HCT116 (cell line): Measurements from ENCODE around the gene KLHDC7B. TPM values are rescaled to one million over a fixed set of nuclear protein-coding genes. Genes with fewer than 3 reads are reported as not detected.

Experiments
- ATAC-seq: fragments of 200-7000 bp; cut with Tn5 transposase; 2 replicates; pipeline ENCODE4 v1.9.1; 2020; ENCODE audit warnings: mild to moderate bottlenecking, moderate library complexity
- BruUV-seq: library from RNA; stranded (reverse); fragments of 400-500 nt; replicated peaks from 2 replicates; lab custom pipeline; 2021; lab: Mats Ljungman, UMichigan
- CTCF ChIA-PET: fragments of 300-600 bp; sonication (Branson Sonifier 250); formaldehyde crosslinking; loops from one replicate; lab custom pipeline; 2021; ENCODE audit warnings: antibody characterized with exemption; lab: Charles Lee
- POLR2A ChIA-PET: fragments of 300-600, 350-600 bp; sonication (Branson Sonifier 250); formaldehyde crosslinking; loops from one replicate; lab custom pipeline; 2021; ENCODE audit warnings: antibody characterized with exemption; lab: Charles Lee
- RAD21 ChIA-PET, 2 experiments: fragments of 300-600 bp; sonication (Branson Sonifier 250); formaldehyde crosslinking; loops; one replicate each; lab custom pipeline; 2023; ENCODE audit warnings: low total read pairs in 2 of 2; ENCODE audit not compliant: uncharacterized antibody in 2 of 2, unreplicated experiment in 2 of 2, low non-redundant PET in 1 of 2; lab: Charles Lee
- DNase-seq: peaks from one replicate; pipeline ENCODE4 v3.0.0-alpha.2; 2010; ENCODE audit warnings: low read depth, low spot score
- H2AFZ ChIP-seq: fragments of 200-600 bp; shearing (Covaris generic), sonication (generic); 2 replicates; pipeline ENCODE4 v1.6.1; 2017; ENCODE audit warnings: low read depth, mixed run types, mixed read lengths, antibody characterized with exemption, low read length; ENCODE audit not compliant: poor library complexity, severe bottlenecking
- H3K27ac ChIP-seq: 2 replicates; pipeline ENCODE4 v1.5.1; 2012; ENCODE audit warnings: low read depth, low read length
- H3K27me3 ChIP-seq: fragments of 200-600 bp; sonication (generic); 2 replicates; pipeline ENCODE4 v1.6.1; 2016; ENCODE audit warnings: mixed run types, low read length, mixed read lengths; ENCODE audit not compliant: insufficient read depth
- H3K36me3 ChIP-seq, 2 experiments: fragments of 200-500 bp in 1 of 2; fragments of 200-600 bp in 1 of 2; sonication (Bioruptor generic) in 1 of 2; sonication (generic) in 1 of 2; 2 replicates each; pipeline versions ENCODE4 v1.5.1 to v1.6.1; 2014 to 2016; ENCODE audit warnings: low read length in 2 of 2, inconsistent platforms in 1 of 2, mixed read lengths in 1 of 2, mixed run types in 1 of 2; ENCODE audit not compliant: insufficient read depth in 2 of 2, control insufficient read depth in 1 of 2
- H3K4me1 ChIP-seq, 2 experiments: fragments of 200-600 bp in 1 of 2; sonication (generic) in 1 of 2; 2 replicates each; pipeline versions ENCODE4 v1.5.1 to v1.6.1; 2012 to 2017; ENCODE audit warnings: low read length in 2 of 2, inconsistent platforms in 1 of 2, mild to moderate bottlenecking in 1 of 2, mixed read lengths in 1 of 2, mixed run types in 1 of 2, moderate library complexity in 1 of 2; ENCODE audit not compliant: insufficient read depth in 2 of 2, control insufficient read depth in 1 of 2
- H3K4me2 ChIP-seq: fragments of 200-600 bp; sonication (generic); 2 replicates; pipeline ENCODE4 v1.6.1; 2017; ENCODE audit warnings: mixed run types, low read length, mixed read lengths
- H3K4me3 ChIP-seq, 2 experiments: fragments of 200-600 bp in 1 of 2; sonication (generic) in 1 of 2; replicated peaks in 1 of 2; 2 replicates each; pipeline ENCODE4 v1.5.1; 2011 to 2016; ENCODE audit warnings: low read length in 2 of 2, control low read depth in 1 of 2, low read depth in 1 of 2, mild to moderate bottlenecking in 1 of 2, mixed read lengths in 1 of 2, mixed run types in 1 of 2
- H3K79me2 ChIP-seq: fragments of 200-600 bp; sonication (generic); 2 replicates; pipeline ENCODE4 v1.6.1; 2017; ENCODE audit warnings: mild to moderate bottlenecking, mixed run types, low read length, moderate library complexity, mixed read lengths; ENCODE audit not compliant: insufficient read depth
- H3K9ac ChIP-seq: fragments of 200-600 bp; sonication (generic); 2 replicates; pipeline ENCODE4 v1.6.1; 2016; ENCODE audit warnings: low read length, mixed read lengths
- H3K9me2 ChIP-seq: fragments of 200-600 bp; sonication (generic), shearing (Covaris generic); 2 replicates; pipeline ENCODE4 v1.6.1; 2017; ENCODE audit warnings: mixed run types, mild to moderate bottlenecking, moderate library complexity; ENCODE audit not compliant: insufficient read depth
- H3K9me3 ChIP-seq, 2 experiments: fragments of 200-500 bp in 1 of 2; fragments of 200-600 bp in 1 of 2; sonication (Bioruptor generic) in 1 of 2; sonication (generic) in 1 of 2; 2 replicates each; pipeline ENCODE4 v1.6.1; 2014 to 2017; ENCODE audit warnings: low read length in 2 of 2, mixed read lengths in 2 of 2, inconsistent platforms in 1 of 2, low read depth in 1 of 2, mild to moderate bottlenecking in 1 of 2, mixed run types in 1 of 2, moderate library complexity in 1 of 2; ENCODE audit not compliant: control insufficient read depth in 1 of 2, insufficient read depth in 1 of 2
- H4K20me1 ChIP-seq: fragments of 200-600 bp; sonication (generic), shearing (Covaris generic); 2 replicates; pipeline ENCODE4 v1.6.1; 2017; ENCODE audit warnings: mixed run types, mild to moderate bottlenecking, moderate library complexity; ENCODE audit not compliant: insufficient read depth
- ATF3 ChIP-seq: IDR thresholded peaks from 2 replicates; pipeline ENCODE4 v1.6.1; 2012
- CEBPB ChIP-seq: IDR thresholded peaks from 2 replicates; pipeline ENCODE4 v1.6.1; 2012; ENCODE audit warnings: low read depth
- CTCF ChIP-seq, 3 experiments: fragments of 200-600 bp in 1 of 3; sonication (generic) in 1 of 3; IDR thresholded peaks in 2 of 3; conservative IDR thresholded peaks in 1 of 3; 2 replicates each; pipeline ENCODE4 v1.5.1; 2012 to 2017; ENCODE audit warnings: low read depth in 2 of 3, low read length in 2 of 3, antibody characterized with exemption in 1 of 3, borderline replicate concordance in 1 of 3, control low read depth in 1 of 3, mild to moderate bottlenecking in 1 of 3, mixed read lengths in 1 of 3, mixed run types in 1 of 3, moderate library complexity in 1 of 3; ENCODE audit not compliant: insufficient read depth in 1 of 3
- EGR1 ChIP-seq: IDR thresholded peaks from 2 replicates; pipeline ENCODE4 v1.6.1; 2012; ENCODE audit warnings: low read depth
- ELF1 ChIP-seq: IDR thresholded peaks from 2 replicates; pipeline ENCODE4 v1.6.1; 2012; ENCODE audit warnings: low read depth, borderline replicate concordance
- EZH2phosphoT487 ChIP-seq: fragments of 200-600 bp; IDR thresholded peaks from 2 replicates; pipeline ENCODE4 v1.6.1; 2018; ENCODE audit warnings: antibody characterized with exemption, borderline replicate concordance
- FOSL1 ChIP-seq: IDR thresholded peaks from 2 replicates; pipeline ENCODE4 v1.6.1; 2012; ENCODE audit warnings: low read depth
- JUND ChIP-seq: IDR thresholded peaks from 2 replicates; pipeline ENCODE4 v1.6.1; 2012
- POLR2AphosphoS5 ChIP-seq: IDR thresholded peaks from 2 replicates; pipeline ENCODE4 v1.6.1; 2011; ENCODE audit warnings: mild to moderate bottlenecking, low read depth, low read length, moderate library complexity
- REST ChIP-seq: IDR thresholded peaks from 2 replicates; pipeline ENCODE4 v1.6.1; 2012; ENCODE audit warnings: low read depth
- SIN3A ChIP-seq: IDR thresholded peaks from 2 replicates; pipeline ENCODE4 v1.6.1; 2012; ENCODE audit warnings: low read depth
- SRF ChIP-seq: IDR thresholded peaks from 2 replicates; pipeline ENCODE4 v1.6.1; 2012; ENCODE audit warnings: low read depth
- TCF7L2 ChIP-seq: IDR thresholded peaks from 2 replicates; pipeline ENCODE4 v1.7.0; 2011; ENCODE audit warnings: borderline replicate concordance, inconsistent platforms; ENCODE audit not compliant: insufficient read depth, insufficient read length; ENCODE audit errors: extremely low read depth
- YY1 ChIP-seq: IDR thresholded peaks from 2 replicates; pipeline ENCODE4 v1.6.1; 2011; ENCODE audit warnings: low read length, low read depth, moderate library complexity, mild to moderate bottlenecking; ENCODE audit not compliant: insufficient replicate concordance; ENCODE audit errors: extremely low read depth
- intact Hi-C: fragments of 100-400 bp; cut with micrococcal nuclease; formaldehyde crosslinking; loops from 2 replicates; pipeline ENCODE4 v1.10.0; 2022
- total RNA-seq: library from RNA; stranded (reverse); gene quantifications from one replicate; pipeline ENCODE4 v1.2.1, GENCODE V29; 2021; ENCODE audit not compliant: unreplicated experiment

The KLHDC7B gene
- total RNA-seq, 1 experiment from 2014 or later: 0.69 TPM

- H3K4me2 ChIP-seq: no peak overlapping the region
- peaks cover 4 to 16% of the 10 kb centered on the region in 2 experiments; a peak in 3 of 4 replicates for H3K4me1 ChIP-seq
- ChIA-PET POLR2A (no interaction called here), CTCF (no interaction called here), RAD21 (no interaction called here)
- no peaks in the 10 kb centered on the region for H3K9me3 ChIP-seq
- DNase-seq (no peak), ATAC-seq (no peak)
- BruUV-seq: no TSS peak
- H3K9me2 ChIP-seq: no peaks in the 10 kb centered on the region
- H3K36me3 ChIP-seq: 0 out of 4 replicates have a peak, but pooled peaks cover 0 to 8% of the 10 kb centered on the region in 2 experiments
- no peak overlapping the region for H2AFZ ChIP-seq
- intact Hi-C loops: no loop called here
- no peaks in the 10 kb centered on the region for H4K20me1 ChIP-seq
- H3K79me2 ChIP-seq: peaks cover 14% of the 10 kb centered on the region
- no peak overlapping the region for H3K4me3 ChIP-seq
- TF ChIP-seq POLR2AphosphoS5: no peak
- TF ChIP-seq EZH2phosphoT487: no peak
- TF ChIP-seq, all 23 proteins: peak for 0
- no peak overlapping the region for H3K9ac ChIP-seq
- no peak overlapping the region for H3K27ac ChIP-seq
- H3K27me3 ChIP-seq: no peaks in the 10 kb centered on the region
These were observed 43.6 kb upstream of the KLHDC7B start for GRCh38 chr22:50502096-50502495.

GRCh38 chr22:50502628-50503474 is 42.8 kb upstream of the KLHDC7B start:
- POLR2A ChIA-PET: no interaction called here
- H3K9ac ChIP-seq: no peak overlapping the region
- RAD21 ChIA-PET: no interaction called here
- H3K36me3 ChIP-seq: 0 out of 4 replicates have a peak, but pooled peaks cover 0 to 8% of the 10 kb centered on the region in 2 experiments
- ATAC-seq (no peak), DNase-seq (no peak)
- peaks cover 17% of the 10 kb centered on the region for H3K79me2 ChIP-seq
- no peak overlapping the region for H3K4me3 ChIP-seq
- no peak overlapping the region for H3K4me2 ChIP-seq
- H3K27ac ChIP-seq: no peak overlapping the region
- H3K27me3 ChIP-seq: no peaks in the 10 kb centered on the region
- BruUV-seq: no TSS peak
- no peaks in the 10 kb centered on the region for H3K9me2 ChIP-seq
- no peaks in the 10 kb centered on the region for H4K20me1 ChIP-seq
- peaks cover 4 to 16% of the 10 kb centered on the region in 2 experiments; a peak in 3 of 4 replicates for H3K4me1 ChIP-seq
- H3K9me3 ChIP-seq: no peaks in the 10 kb centered on the region
- intact Hi-C loops: no loop called here
- CTCF ChIA-PET: interaction anchor here (0.6 kb wide), 1 partner anchor 78 kb away, joined by 3 read pairs; no protein-coding TSS in a partner anchor
- H2AFZ ChIP-seq: no peak overlapping the region
- no peak for TF ChIP-seq REST
- TF ChIP-seq CTCF (IDR thresholded peaks at IDR 0.05 in 2 of 3, conservative IDR thresholded peaks at IDR 0.05 in 1 of 3; ENCODE audit: borderline replicate concordance in 1 of 3, insufficient read depth in 1 of 3, low read depth in 2 of 3, low read length in 2 of 3): no peak
- no peak for TF ChIP-seq CEBPB
- no peak for TF ChIP-seq FOSL1
- TF ChIP-seq SIN3A: no peak
- TF ChIP-seq EGR1: no peak
- TF ChIP-seq SRF: no peak
- TF ChIP-seq YY1: no peak
- no peak for TF ChIP-seq TCF7L2
- TF ChIP-seq JUND: no peak
- TF ChIP-seq ATF3: no peak
- no peak for TF ChIP-seq ELF1
